ENCODE measurements around the gene BLOC1S6. TPM values are rescaled to one million over a fixed set of nuclear protein-coding genes. Genes with fewer than 3 reads are reported as not detected.
A peak's percentile ranks its signal among the peaks of the same experiment; 100 is the strongest.

Gene BLOC1S6
- polyA plus RNA-seq, 2 of the 4 experiments (the other 2 are of a cell fraction) = 19.0 to 30.9 TPM

DNA sequence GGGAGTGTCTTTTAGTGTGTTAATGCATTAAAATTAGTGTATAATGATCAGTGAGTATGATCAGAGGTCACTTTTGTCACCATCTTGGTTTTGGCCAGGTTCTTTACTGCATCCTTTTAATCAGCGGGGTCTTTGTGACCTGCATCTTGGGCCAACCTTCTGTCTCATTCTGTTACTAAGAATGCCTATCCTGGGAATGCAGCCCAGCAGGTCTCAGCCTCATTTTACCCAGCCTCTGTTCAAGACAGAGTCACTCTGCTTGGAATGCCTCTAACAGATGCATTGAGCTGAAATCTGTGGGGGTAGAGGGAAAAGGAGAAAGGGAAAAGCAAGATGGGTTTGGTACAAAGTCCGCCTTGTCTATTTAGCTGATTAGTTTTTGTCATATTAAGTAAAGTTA lies 5.3 kb upstream of the BLOC1S6 start:
- ChIA-PET CTCF (no interaction called here), POLR2A (no interaction called here)
- 90% methylated on average over 2 of the region's 2 CpGs for WGBS (ENCODE audit: missing lambda C conversion rate)
- no peak for TF ChIP-seq ZNF302 (CRISPR knock-in tag; IDR thresholded peaks at IDR 0.05)
- TF ChIP-seq HOXB13 (CRISPR knock-in tag; IDR thresholded peaks at IDR 0.05; ENCODE audit: low read depth) = no peak
- no peak for TF ChIP-seq POLR2A (IDR thresholded peaks at IDR 0.05; ENCODE audit: low read length)
- no peak for TF ChIP-seq NFE2L2 (conservative IDR thresholded peaks at IDR 0.05; ENCODE audit: low read length)
- TF ChIP-seq ZSCAN20 (CRISPR knock-in tag; IDR thresholded peaks at IDR 0.05) = no peak
- TF ChIP-seq JUNB (IDR thresholded peaks at IDR 0.05) = no peak
- no peak for TF ChIP-seq FOSL2 (IDR thresholded peaks at IDR 0.05)
- no peak for TF ChIP-seq FOSL2 (CRISPR knock-in tag; IDR thresholded peaks at IDR 0.05)
- Histone ChIP-seq H3K27ac (no peak overlapping the region), H3K9me3 (no peaks in the 10 kb centered on the region), H3K4me2 (no peak overlapping the region), H3K4me3 (no peak overlapping the region), H3K4me1 (peaks cover 6% of the 10 kb centered on the region; the same call in 1 of the 3 replicates)
- ATAC-seq = no peak
- no peak for FAIRE-seq
- DNase-seq (ENCODE audit: low read depth in 1 of 2, low spot score in 1 of 2) = no peak

DNA sequence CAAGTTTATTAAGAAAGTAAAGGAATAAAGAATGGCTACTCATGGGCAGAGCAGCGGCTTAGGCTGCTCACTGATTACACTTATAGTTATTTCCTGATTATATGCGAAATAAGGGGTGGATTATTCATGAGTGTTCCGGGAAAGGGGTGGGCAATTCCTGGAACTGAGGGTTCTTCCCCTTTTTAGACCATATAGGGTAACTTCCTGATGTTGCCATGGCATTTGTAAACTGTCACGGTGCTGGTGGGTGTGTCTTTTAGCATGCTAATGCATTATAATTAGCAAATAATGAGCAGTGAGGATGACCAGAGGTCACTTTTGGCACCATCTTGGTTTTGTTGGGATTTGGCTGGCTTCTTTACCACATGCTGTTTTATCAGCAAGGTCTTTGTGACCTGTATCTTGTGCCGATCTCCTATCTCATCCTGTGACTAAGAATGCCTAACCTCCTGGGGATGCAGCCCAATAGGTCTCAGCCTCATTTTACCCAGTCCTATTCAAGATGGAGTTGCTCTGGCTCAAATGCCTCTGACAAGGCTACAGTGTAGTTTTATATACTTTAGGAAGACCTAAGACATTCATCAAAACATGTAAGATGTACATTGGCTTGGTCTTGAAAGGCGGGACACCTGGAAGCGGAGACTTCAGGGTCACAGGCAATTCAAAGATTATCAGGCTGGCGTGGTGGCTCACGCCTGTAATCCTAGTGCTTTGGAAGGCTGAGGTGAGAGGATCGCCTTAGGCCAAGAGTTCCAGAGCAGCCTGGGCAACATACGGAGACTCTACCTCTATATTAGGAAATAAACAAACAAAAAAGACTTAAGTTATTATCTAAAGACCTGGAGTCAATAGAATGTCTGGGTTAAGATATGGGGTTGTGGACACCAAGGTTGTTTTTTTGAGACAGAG lies 3.2 kb upstream of the BLOC1S6 start:
- WGBS (ENCODE audit: missing lambda C conversion rate) = 83% methylated on average over 11 of the region's 11 CpGs
- TF ChIP-seq MAZ (IDR thresholded peaks at IDR 0.05; ENCODE audit: borderline replicate concordance, low read depth, low read length) (no peak), FOSB (CRISPR knock-in tag; IDR thresholded peaks at IDR 0.05) (no peak), FOSL2 (IDR thresholded peaks at IDR 0.05) (no peak), FOSL2 (CRISPR knock-in tag; IDR thresholded peaks at IDR 0.05) (no peak), CTCF (IDR thresholded peaks at IDR 0.05) (no peak), SREBF2 (IDR thresholded peaks at IDR 0.05) (no peak), RCOR1 (IDR thresholded peaks at IDR 0.05; ENCODE audit: low read depth, low read length) (no peak), NFE2L2 (conservative IDR thresholded peaks at IDR 0.05; ENCODE audit: low read length) (no peak)
- TF ChIP-seq, protein P1, sequence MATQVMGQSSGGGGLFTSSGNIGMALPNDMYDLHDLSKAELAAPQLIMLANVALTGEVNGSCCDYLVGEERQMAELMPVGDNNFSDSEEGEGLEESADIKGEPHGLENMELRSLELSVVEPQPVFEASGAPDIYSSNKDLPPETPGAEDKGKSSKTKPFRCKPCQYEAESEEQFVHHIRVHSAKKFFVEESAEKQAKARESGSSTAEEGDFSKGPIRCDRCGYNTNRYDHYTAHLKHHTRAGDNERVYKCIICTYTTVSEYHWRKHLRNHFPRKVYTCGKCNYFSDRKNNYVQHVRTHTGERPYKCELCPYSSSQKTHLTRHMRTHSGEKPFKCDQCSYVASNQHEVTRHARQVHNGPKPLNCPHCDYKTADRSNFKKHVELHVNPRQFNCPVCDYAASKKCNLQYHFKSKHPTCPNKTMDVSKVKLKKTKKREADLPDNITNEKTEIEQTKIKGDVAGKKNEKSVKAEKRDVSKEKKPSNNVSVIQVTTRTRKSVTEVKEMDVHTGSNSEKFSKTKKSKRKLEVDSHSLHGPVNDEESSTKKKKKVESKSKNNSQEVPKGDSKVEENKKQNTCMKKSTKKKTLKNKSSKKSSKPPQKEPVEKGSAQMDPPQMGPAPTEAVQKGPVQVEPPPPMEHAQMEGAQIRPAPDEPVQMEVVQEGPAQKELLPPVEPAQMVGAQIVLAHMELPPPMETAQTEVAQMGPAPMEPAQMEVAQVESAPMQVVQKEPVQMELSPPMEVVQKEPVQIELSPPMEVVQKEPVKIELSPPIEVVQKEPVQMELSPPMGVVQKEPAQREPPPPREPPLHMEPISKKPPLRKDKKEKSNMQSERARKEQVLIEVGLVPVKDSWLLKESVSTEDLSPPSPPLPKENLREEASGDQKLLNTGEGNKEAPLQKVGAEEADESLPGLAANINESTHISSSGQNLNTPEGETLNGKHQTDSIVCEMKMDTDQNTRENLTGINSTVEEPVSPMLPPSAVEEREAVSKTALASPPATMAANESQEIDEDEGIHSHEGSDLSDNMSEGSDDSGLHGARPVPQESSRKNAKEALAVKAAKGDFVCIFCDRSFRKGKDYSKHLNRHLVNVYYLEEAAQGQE (IDR thresholded peaks at IDR 0.05) = no peak

DNA sequence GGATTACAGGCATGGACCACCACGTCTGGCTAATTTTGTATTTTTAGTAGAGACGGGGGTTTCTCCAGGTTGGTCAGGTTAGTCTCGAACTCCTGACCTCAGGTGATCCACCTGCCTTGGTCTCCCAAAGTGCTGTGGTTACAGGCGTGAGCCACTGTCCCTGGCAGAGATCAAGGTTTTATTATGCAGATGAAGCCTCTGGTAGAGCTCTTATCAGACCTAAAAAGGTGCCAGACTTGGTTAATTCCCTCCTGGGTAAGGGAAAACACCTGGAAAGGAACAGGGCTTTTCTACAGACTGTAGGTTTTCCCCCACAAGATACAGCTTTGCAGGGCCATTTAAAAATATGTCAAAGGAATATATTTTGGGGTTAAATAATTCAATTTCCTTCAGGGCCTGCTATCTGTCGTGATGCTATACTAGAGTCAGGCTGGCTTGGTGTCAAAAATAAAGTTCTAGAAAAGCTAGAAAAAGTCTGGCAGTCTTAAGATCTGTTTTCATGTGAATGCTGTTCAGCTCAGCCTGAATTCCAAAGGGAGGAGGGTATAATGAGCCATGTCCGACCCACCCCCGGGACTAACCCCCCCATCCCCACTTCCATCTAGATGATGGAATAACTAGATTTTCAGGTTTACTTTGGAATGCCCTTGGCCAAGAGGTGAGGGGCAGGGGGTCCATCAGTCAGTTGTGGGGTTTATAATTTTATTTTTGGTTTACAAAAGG lies 1.9 kb upstream of the BLOC1S6 start:
- H3K27ac ChIP-seq = no peak overlapping the region
- no peak for ATAC-seq
- peak overlapping the region; percentile 97 for H3K4me2 ChIP-seq
- H3K9me3 ChIP-seq = no peaks in the 10 kb centered on the region
- FAIRE-seq = no peak
- no peak overlapping the region for H3K4me3 ChIP-seq
- DNase-seq (ENCODE audit: low read depth in 1 of 2, low spot score in 1 of 2) = no peak
- ChIA-PET POLR2A (no interaction called here), CTCF (interaction anchor here (0.7 to 1.7 kb wide), 2 partner anchors 29 to 108 kb away, joined by 3 to 4 read pairs; no protein-coding TSS in a partner anchor)
- peaks cover 23% of the 10 kb centered on the region; the same call in 2 of the 3 replicates for H3K4me1 ChIP-seq
- 87% methylated on average over 7 of the region's 7 CpGs for WGBS (ENCODE audit: missing lambda C conversion rate)
- TF ChIP-seq KDM5A (IDR thresholded peaks at IDR 0.05) (no peak), SMC3 (IDR thresholded peaks at IDR 0.05) (no peak), ESRRA (IDR thresholded peaks at IDR 0.05; ENCODE audit: borderline replicate concordance, low read length) (no peak), RFX5 (IDR thresholded peaks at IDR 0.05) (no peak), JUN (IDR thresholded peaks at IDR 0.05) (no peak), E2F6 (IDR thresholded peaks at IDR 0.05; ENCODE audit: borderline replicate concordance, low read depth) (no peak), TP53 (CRISPR knock-in tag; IDR thresholded peaks at IDR 0.05) (no peak), ZFP36 (IDR thresholded peaks at IDR 0.05; ENCODE audit: borderline replicate concordance, partially characterized antibody) (no peak)
- TF ChIP-seq, protein P2, sequence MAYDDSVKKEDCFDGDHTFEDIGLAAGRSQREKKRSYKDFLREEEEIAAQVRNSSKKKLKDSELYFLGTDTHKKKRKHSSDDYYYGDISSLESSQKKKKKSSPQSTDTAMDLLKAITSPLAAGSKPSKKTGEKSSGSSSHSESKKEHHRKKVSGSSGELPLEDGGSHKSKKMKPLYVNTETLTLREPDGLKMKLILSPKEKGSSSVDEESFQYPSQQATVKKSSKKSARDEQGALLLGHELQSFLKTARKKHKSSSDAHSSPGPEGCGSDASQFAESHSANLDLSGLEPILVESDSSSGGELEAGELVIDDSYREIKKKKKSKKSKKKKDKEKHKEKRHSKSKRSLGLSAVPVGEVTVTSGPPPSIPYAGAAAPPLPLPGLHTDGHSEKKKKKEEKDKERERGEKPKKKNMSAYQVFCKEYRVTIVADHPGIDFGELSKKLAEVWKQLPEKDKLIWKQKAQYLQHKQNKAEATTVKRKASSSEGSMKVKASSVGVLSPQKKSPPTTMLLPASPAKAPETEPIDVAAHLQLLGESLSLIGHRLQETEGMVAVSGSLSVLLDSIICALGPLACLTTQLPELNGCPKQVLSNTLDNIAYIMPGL (CRISPR knock-in tag; IDR thresholded peaks at IDR 0.05; ENCODE audit: borderline replicate concordance) = no peak
- TF ChIP-seq, protein P3, sequence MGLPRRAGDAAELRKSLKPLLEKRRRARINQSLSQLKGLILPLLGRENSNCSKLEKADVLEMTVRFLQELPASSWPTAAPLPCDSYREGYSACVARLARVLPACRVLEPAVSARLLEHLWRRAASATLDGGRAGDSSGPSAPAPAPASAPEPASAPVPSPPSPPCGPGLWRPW (IDR thresholded peaks at IDR 0.05) = no peak

More for the DNA sequence above, 3.2 kb upstream of the BLOC1S6 start:
- H3K9me3 ChIP-seq = no peaks in the 10 kb centered on the region
- ATAC-seq (no peak), DNase-seq (ENCODE audit: low read depth in 1 of 2, low spot score in 1 of 2) (no peak), FAIRE-seq (no peak)
- H3K4me1 ChIP-seq = peaks cover 14% of the 10 kb centered on the region; the same call in 2 of the 3 replicates
- CTCF ChIA-PET = interaction anchor here (0.6 kb wide), 1 partner anchor 1564 kb away, joined by 3 read pairs; no protein-coding TSS in a partner anchor
- H3K4me2 ChIP-seq = no peak overlapping the region
- no peak overlapping the region for H3K27ac ChIP-seq
- H3K4me3 ChIP-seq = no peak overlapping the region
- POLR2A ChIA-PET = no interaction called here

All from A549 (cell line).